Heart right ventricle (tissue), 16 donors: ENCODE measurements around the gene AGAP9. TPM values are rescaled to one million over a fixed set of nuclear protein-coding genes. Genes with fewer than 3 reads are reported as not detected.
"Not testable (repeated sequence)": the region's sequence is repeated elsewhere in the genome, so short reads cannot be mapped to it uniquely, and the experiment has no call there.

Source experiments
- ATAC-seq, 8 donors: fragments of 200-7000 bp; cut with Tn5 transposase; one replicate each; pipeline ENCODE4 v1.9.1; 2020; ENCODE audit warnings: mild to moderate bottlenecking in 8 of 8, moderate library complexity in 8 of 8, moderate number of reproducible peaks in 1 of 8
- DNase-seq, 2 donors: peaks; one replicate each; pipeline ENCODE4 v3.0.0-alpha.2; 2020
- H3K27ac ChIP-seq, 10 donors: fragments of 200-600 bp; sonication (generic) in 2 of 10; one replicate each; pipeline versions ENCODE4 v1.5.0 to v1.8.0; 2020 to 2022; ENCODE audit warnings: mild to moderate bottlenecking in 3 of 10
- H3K27me3 ChIP-seq, 7 donors: fragments of 200-600 bp; one replicate each; pipeline ENCODE4 v1.8.0; 2021 to 2022; ENCODE audit warnings: mild to moderate bottlenecking in 2 of 7
- H3K36me3 ChIP-seq, 9 donors: fragments of 200-600 bp; sonication (generic) in 1 of 9; one replicate each; pipeline versions ENCODE4 v1.5.0 to v1.8.0; 2020 to 2022; ENCODE audit warnings: mild to moderate bottlenecking in 2 of 9
- H3K4me1 ChIP-seq, 9 donors: fragments of 200-600 bp; sonication (generic) in 1 of 9; one replicate each; pipeline versions ENCODE4 v1.5.0 to v1.8.0; 2020 to 2022; ENCODE audit warnings: mild to moderate bottlenecking in 4 of 9
- H3K4me3 ChIP-seq, 10 donors: fragments of 200-600 bp; sonication (generic) in 2 of 10; one replicate each; pipeline versions ENCODE4 v1.5.0 to v1.8.0; 2020 to 2022; ENCODE audit warnings: mild to moderate bottlenecking in 7 of 10, moderate library complexity in 2 of 10
- H3K9me3 ChIP-seq, 11 donors: fragments of 200-600 bp in 10 of 11; sonication (generic) in 2 of 11; one replicate each; pipeline versions ENCODE4 v1.5.0 to v1.8.0; 2013 to 2022; ENCODE audit warnings: mild to moderate bottlenecking in 2 of 11, control low read depth in 1 of 11, moderate library complexity in 1 of 11
- WGBS, 2 donors: extraction: QIAGEN DNeasy Blood & Tissue Kit; methylation state at CpG; one replicate each; pipeline ENCODE4 v1.1.7; 2013; ENCODE audit warnings: inconsistent platforms in 1 of 2; 5-methylcytosine and 5-hydroxymethylcytosine counted together
- intact Hi-C, 10 donors: fragments of 100-400 bp; cut with DNase I; formaldehyde crosslinking; loops; one replicate each; pipeline versions ENCODE4 v1.11.1 to v1.14.2; 2022
- polyA plus RNA-seq, 2 donors: library from polyadenylated mRNA; stranded (reverse); fragments of 200-250 nt; gene quantifications; one replicate each; pipeline ENCODE4 v1.2.3, GENCODE V29; 2013
- total RNA-seq, 10 donors: library from RNA; stranded (reverse); fragmentation: NEBNext Ultra II Directional in 3 of 10; extraction: Animal tissue kit (Norgen Biotek cat#: 25700) in 3 of 10; gene quantifications; one replicate each; pipeline versions ENCODE4 v1.2.1 to v1.2.4, GENCODE V29; 2021 to 2023
- donor health status: Arrhythmogenic right ventricular cardiomyopathy.
- donor health status: ischemic (EF 13 %, LVEDD 7.1; RV severe dilation, severe dysfunction).
- donor health status: healthy with polysubstance abuse.
- donor health status: DM: no; HTN: yes; CAD: no.
- donor health status: DM: no; HTN: no; CAD: no.
- donor health status: ischemic (EF 25% LVEDD 6.9; RV normal size, moderate dysfunction).
- donor health status: ischemic (EF 25% LVEDD 5.7; RV mildly dilated, moderate dysfunction).
- donor health status: healthy.
- donor health status: DM: yes; HTN: yes; CAD: no.
- donor health status: Ischemic cardiomyopathy.
- donor health status: ischemic (EF 35%, LVEDD 5.7; RV mildly dilated, moderate dysfunction).
- donor health status: nonischemic (EF 11% LVEDD 7.7; RV severe dilation, severe dysfunction).
- donor health status: DM: yes; HTN: yes; CAD: no.
- donor health status: PGD.
- donor health status: ischemic (EF 29% LVEDD 5.4; RV normal size, mild dysfunction).
- donor health status: nonischemic (EF 23%, LVEDD 6.1; RV moderate dilation, normal function).

AGAP9 gene
- total and polyA plus RNA-seq, 12 donors, result 1.4 to 24.7 (median 2.5) TPM

DNA sequence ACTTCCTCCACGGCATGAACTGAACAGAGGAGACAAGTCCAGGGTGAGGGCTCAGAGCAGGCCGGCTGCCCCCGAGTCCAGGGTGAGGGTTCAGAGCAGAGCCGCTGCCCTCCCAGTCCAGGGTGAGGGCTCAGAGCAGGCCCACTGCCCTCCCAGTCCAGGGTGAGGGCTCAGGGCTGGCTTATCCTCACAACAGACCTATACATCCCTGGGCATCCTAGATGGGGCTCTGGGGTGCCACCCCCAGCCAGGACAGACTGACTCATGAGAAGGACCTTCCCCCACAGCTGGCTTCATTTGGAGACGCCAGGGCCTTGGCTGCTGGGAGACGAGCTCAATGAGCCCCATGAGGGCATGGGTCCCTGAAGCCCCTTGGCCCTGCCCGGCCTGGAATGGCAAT, 33.8 kb downstream of the AGAP9 start:
- H3K4me1 ChIP-seq, H3K9me3 ChIP-seq, H3K27me3 ChIP-seq, DNase-seq, H3K27ac ChIP-seq, ATAC-seq, H3K36me3 ChIP-seq, H3K4me3 ChIP-seq, intact Hi-C loops: not testable (repeated sequence)
- 98 to 100% methylated on average over 2 of the region's 7 CpGs for WGBS, 2 donors

DNA sequence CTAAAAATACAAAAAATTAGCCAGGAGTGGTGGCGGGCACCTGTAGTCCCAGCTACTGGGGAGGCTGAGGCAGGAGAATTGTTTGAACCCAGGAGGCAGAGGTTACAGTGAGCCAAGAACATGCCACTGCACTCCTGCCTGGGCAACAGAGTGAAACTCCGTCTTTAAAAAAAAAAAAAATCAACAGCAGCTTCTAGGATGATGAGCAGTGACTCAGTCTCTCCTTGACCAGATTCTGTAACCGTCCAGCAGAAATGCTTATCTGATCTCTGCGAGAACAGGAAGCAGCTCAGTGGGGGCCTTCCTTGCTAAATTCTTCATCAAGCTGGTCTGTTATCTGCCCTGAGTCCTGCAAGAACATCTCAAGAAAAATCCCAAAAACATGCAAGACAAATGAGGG, 37.5 kb downstream of the AGAP9 start:
- intact Hi-C loops, H3K27ac ChIP-seq, H3K9me3 ChIP-seq, ATAC-seq, H3K36me3 ChIP-seq, H3K4me1 ChIP-seq, H3K4me3 ChIP-seq, H3K27me3 ChIP-seq, DNase-seq: not testable (repeated sequence)
- 32 to 62% methylated on average over 2 to 3 of the region's 4 CpGs for WGBS, 2 donors

DNA sequence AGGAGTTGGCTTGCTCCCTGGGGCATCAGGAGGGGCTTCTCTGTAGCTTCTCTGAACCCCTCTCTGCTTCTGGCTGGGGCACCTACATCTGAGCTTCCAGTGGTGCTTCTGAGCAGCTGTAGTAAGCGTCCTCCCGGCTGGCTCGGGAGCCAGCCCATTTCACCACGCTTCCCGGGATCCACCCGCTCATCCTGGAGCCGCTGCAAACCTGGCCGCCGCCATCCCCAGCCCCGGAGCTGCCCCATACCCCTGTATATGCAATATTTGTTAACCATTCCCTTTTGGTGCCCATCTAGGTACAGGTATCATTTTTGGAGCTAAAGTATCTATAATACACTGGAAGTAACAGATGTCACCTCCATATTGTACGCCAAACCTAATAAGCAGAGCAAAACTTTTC, 38.7 kb downstream of the AGAP9 start:
- H3K4me3 ChIP-seq, H3K36me3 ChIP-seq, H3K9me3 ChIP-seq, DNase-seq, intact Hi-C loops, H3K27ac ChIP-seq, H3K27me3 ChIP-seq, H3K4me1 ChIP-seq, ATAC-seq: not testable (repeated sequence)
- WGBS, 2 donors, result 85 to 97% methylated on average over 11 of the region's 11 CpGs

DNA sequence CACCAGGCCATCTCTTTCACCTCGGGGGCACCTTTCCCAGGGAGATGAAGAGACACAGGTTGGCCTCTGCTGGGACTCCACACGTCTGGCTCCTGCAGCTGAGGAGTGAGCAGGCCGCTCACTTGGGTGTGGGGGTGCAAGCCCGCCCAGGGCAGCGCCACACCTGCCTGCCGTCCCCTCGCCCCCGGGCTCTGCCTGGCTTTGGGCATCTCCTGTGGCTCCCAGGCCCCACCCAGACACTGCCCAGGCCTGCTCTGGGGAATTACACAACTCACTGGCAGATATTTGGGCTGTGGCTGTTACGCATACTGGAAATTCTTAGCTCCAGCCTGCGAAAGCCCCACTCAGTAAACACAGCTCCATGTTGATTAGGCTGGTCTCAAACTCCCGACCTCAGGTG, 39.5 kb downstream of the AGAP9 start, which contains the start of gene ANXA8:
Gene ANXA8, minus strand, starts transcription at position 193 of the 400 bp plus-strand sequence. Its CDS starts 182 bp downstream, at position 11.
- 90 to 92% methylated on average over 8 of the region's 11 CpGs for WGBS, 2 donors
- H3K27me3 ChIP-seq, H3K4me1 ChIP-seq, H3K36me3 ChIP-seq, intact Hi-C loops, DNase-seq, H3K4me3 ChIP-seq, H3K9me3 ChIP-seq, H3K27ac ChIP-seq: not testable (repeated sequence)
- peak in 6 of 8 donors; percentile 21 to 66 (median 44) for ATAC-seq

DNA sequence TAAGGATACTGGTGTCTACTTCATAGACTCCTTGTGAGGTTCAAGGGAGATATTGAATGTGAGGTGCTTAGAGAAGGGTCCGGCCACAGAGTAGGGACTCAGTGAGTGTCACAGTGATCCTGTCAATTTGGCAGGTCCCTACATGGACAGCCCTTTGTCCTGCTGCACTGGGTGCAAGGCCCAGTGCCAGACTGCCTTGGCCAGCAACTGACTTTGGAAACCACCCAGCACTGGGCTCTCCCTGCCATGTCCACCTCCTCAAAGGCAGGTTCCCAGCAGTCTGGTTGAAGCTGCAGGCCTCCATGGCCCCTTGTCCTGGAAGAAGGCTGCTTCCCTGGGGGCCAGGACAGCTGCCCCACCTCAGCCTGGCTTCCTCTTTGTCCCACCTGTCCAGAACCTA, 41.1 kb downstream of the AGAP9 start:
- DNase-seq, H3K27me3 ChIP-seq, H3K36me3 ChIP-seq, H3K4me1 ChIP-seq, H3K4me3 ChIP-seq, intact Hi-C loops, H3K9me3 ChIP-seq, H3K27ac ChIP-seq: not testable (repeated sequence)
- peak; percentile 49 to 87 (median 62) for ATAC-seq
- WGBS, 2 donors, result no CpG with 5 or more reads among the region's 1 CpG

DNA sequence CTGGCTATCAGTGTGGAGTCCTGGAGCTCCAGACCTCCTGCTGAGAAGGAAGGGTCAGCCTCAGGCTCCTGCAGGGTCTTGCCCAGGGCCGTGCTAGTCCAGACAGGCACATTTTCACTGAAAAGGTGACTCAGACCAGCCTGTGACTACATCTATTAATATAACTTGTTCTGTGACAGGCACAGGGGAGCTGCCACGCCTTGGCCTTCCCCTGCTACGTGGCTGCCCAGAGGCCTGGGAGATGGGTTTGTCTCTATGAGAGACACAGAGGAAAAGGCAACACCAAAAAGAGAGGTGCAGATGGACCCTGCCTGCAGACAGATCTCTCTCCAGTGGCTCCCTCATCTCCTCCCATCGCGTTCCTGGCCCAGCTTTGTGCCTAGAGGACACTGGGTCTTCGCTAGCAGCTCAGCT, 41.7 kb downstream of the AGAP9 start:
- 74 to 83% methylated on average over 5 of the region's 6 CpGs for WGBS, 2 donors
- intact Hi-C loops, H3K27ac ChIP-seq, DNase-seq, H3K4me3 ChIP-seq, H3K4me1 ChIP-seq, H3K27me3 ChIP-seq, H3K9me3 ChIP-seq, H3K36me3 ChIP-seq: not testable (repeated sequence)
- ATAC-seq, result peak in 5 of 8 donors; percentile 23 to 57 (median 34)

DNA sequence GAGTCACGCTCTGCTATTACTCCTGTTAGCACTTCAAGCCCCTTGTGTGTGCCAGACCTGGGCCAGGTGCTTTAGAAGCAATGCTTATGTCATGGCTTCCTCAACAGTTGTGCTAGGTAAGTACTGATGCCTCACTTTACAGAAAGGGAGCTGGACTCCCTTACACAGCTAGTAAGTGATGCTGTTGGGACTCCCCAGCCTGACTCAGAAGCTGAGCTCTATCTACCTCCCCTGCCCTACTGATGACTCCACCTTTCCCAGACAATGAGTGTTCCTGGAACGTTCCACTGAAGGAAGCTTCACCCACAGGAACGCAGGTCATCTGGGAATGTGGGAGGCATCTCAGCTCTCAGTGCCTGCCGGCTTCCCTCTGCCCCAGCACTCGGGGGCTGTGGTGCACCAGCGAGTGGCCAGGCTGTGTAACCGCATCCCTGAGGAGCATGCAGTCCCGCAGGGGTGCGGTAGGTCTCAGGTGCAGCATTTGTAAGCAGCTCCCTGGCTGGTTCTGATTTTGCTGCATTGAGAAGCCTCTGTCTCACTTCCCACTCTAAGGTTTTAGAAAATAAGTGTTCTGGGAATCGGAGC, 42.2 kb downstream of the AGAP9 start:
- H3K27ac ChIP-seq, DNase-seq, H3K27me3 ChIP-seq, H3K4me3 ChIP-seq, intact Hi-C loops, H3K36me3 ChIP-seq, H3K9me3 ChIP-seq, H3K4me1 ChIP-seq: not testable (repeated sequence)
- 49 to 63% methylated on average over 8 of the region's 10 CpGs for WGBS, 2 donors
- peak in 1 of 8 donors; percentile 11 for ATAC-seq

DNA sequence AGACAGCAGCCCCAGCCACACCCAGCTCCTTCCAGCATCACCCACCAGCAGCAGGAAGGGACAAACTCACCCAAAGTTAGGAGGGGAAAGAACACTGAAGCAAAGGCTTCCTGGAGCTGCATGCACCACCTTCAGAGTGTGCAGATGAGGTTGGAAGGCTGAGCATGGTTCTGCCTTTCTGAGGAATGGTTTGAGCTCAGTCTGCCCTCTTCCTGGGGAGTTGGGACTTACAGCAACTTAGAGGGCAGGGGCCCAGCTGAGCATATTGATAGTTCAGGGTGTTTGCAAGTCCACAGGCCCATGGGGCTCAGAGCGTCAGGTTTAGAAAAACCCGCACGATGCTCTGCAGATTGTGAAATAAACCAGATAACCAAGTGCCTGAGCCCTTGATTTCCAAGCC, 43.3 kb downstream of the AGAP9 start:
- H3K36me3 ChIP-seq, H3K4me3 ChIP-seq, H3K27ac ChIP-seq, H3K4me1 ChIP-seq, H3K9me3 ChIP-seq, DNase-seq, intact Hi-C loops, ATAC-seq, H3K27me3 ChIP-seq: not testable (repeated sequence)
- no CpG with 5 or more reads among the region's 3 CpGs for WGBS, 2 donors

DNA sequence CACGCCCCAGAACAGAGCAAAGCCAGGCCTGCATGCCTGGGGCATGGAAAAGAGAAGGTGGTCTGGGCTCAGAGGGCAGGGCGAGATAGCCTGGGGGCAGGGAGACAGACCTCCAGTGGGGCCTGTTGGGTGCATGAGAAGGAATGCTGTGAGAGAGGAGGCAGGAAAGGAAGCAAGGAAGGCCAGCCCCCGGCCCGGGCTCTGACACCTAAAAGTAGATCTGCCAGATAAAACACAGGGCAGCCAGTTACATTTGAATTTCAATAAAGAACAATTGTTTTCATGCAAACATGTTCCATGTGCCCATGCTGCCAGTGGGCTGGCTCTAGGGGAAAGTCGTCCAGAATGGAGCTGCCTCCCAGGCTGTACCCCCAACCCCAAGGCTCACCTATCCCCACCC, 45.3 kb downstream of the AGAP9 start:
- intact Hi-C loops, DNase-seq, H3K36me3 ChIP-seq, H3K27me3 ChIP-seq, H3K27ac ChIP-seq, H3K4me1 ChIP-seq, H3K4me3 ChIP-seq, ATAC-seq, H3K9me3 ChIP-seq: not testable (repeated sequence)
- 54 to 61% methylated on average over 3 to 4 of the region's 5 CpGs for WGBS, 2 donors

DNA sequence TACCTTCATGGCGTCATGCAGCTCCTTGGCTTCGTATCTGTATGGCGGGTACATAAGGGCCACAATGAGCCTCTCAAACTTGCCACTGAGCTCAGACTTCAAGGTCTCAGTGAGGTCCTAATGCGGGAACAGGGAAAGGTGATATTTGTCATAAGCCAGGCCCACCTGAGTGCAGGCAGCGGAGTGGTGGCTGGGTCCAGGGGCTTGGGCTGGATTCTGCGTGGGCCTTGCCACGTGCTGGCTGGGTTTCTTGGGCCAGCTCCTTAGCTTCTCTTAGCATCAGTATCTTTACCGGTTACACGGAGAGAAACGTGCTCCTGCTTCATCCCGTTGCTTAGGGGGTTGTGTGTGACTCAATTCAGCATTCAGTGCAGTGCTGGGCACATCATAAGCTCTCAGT, 46.4 kb downstream of the AGAP9 start:
- DNase-seq, H3K27me3 ChIP-seq, H3K36me3 ChIP-seq, H3K4me1 ChIP-seq, ATAC-seq, H3K27ac ChIP-seq, H3K4me3 ChIP-seq, H3K9me3 ChIP-seq, intact Hi-C loops: not testable (repeated sequence)
- WGBS, 2 donors, result 96 to 97% methylated on average over 7 to 9 of the region's 11 CpGs

DNA sequence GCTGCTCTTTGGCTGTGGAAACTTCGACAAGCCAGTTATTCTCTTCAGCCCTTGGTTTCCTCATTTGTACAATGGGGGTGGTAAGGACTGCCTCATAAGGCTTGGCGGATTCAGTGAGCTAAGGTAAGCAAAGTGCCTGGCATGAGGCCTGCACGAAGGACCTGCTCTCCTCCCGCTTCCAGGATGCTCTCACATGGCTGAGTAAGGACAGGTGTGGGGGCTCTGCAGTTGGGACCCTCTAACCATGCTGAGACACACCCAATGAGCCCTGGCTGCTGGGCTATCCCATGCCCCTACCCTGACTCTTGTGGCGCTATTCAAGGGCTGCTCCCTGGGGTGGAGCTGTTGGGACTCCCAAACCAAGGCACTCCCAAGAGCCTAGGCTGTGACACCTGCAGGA, 48.3 kb downstream of the AGAP9 start:
- 79 to 90% methylated on average over 5 of the region's 5 CpGs for WGBS, 2 donors
- H3K36me3 ChIP-seq, intact Hi-C loops, H3K27ac ChIP-seq, H3K4me3 ChIP-seq, H3K9me3 ChIP-seq, ATAC-seq, H3K4me1 ChIP-seq, H3K27me3 ChIP-seq, DNase-seq: not testable (repeated sequence)

DNA sequence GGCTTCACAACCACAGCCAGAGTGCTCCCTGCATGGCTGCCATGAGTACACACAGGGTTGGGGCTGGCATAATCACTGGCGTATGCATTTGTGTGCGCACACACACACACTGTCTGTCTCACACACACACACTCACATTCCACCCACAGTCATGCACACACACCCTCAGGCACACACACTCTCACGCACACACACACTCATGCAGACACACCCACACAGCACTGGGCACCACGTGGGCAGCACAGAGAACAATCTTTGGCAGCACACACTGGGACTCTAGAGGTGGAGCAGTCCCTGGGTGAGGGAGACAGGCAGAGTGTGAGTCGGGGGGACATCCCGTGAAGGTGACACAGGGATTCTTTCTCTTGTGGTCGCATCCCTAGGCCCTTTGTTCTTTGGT, 49.9 kb downstream of the AGAP9 start:
- WGBS, 2 donors, result no CpG with 5 or more reads among the region's 7 CpGs

More for the DNA sequence above, 49.9 kb downstream of the AGAP9 start:
- H3K36me3 ChIP-seq, ATAC-seq, DNase-seq, H3K27ac ChIP-seq, H3K4me1 ChIP-seq, H3K27me3 ChIP-seq, H3K9me3 ChIP-seq, H3K4me3 ChIP-seq, intact Hi-C loops: not testable (repeated sequence)
